Activated gamma-delta T cell (primary cell): ENCODE measurements around the gene CCDC92.

ENCODE experiments used
- DNase-seq: peaks from one replicate; lab custom pipeline; 2025; lab: John Stamatoyannopoulos, UW

The CCDC92 gene

DNA sequence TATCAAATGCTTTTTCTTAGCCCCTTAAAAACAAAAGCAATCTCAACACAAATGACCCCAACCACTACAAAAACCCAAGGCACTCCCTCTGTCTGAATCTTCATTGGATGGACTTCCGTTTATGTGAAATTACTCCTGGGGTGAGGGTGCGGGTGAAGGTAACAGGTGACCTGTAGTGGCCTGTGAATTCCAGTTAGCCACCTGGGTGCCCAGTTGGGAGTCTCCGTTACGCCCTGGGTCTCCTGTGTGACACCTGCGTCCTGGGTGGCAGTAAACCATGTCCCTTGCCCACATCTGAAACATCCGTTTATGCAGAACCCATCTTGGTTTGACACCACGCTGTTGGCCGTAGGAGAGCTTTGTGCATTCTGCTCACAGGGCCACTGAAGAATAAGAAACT, 62.6 kb downstream of the CCDC92 start:
- DNase-seq = no peak

DNA sequence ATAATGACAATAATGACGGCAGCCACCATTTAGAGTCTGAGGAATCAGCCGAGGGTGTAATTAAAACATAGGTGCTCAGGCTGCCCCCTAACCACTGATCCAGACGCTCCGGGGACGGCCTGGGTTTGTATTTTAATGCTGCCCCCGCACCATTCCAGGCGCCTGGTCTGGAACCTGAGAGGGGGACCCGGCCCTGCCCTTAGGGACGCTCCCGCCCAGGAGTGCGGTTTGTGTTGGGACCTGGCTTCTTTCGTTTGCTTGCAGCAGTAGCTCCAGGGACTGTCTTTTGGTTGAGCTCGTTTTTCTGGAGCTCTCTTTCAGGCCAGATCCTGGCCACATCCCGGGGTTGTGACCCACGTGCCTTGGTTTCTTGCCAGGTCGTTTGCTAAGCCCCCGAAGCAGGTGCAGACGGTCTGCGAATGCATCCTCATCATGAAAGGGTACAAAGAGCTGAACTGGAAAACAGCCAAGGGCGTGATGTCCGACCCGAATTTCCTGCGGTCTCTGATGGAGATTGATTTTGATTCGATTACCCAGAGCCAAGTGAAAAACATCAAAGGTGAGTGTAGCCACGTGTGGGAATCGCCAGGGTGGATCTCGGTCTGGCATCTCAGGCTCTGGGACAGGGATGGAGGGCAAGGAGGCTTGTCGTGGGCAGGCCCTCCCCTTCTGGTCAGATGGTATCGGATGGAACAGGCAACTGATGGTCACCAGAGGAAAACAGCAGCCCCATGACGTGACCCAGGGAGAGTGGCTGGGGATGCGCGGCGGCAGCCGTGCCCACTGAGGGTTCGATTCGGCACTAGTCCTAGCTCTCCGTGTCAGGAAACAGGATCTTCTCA, 63.5 kb downstream of the CCDC92 start:
- no peak for DNase-seq

- DNase-seq = no peak
These were observed 64.7 kb downstream of the CCDC92 start for GRCh38 chr12:123907726-123908476.

DNA sequence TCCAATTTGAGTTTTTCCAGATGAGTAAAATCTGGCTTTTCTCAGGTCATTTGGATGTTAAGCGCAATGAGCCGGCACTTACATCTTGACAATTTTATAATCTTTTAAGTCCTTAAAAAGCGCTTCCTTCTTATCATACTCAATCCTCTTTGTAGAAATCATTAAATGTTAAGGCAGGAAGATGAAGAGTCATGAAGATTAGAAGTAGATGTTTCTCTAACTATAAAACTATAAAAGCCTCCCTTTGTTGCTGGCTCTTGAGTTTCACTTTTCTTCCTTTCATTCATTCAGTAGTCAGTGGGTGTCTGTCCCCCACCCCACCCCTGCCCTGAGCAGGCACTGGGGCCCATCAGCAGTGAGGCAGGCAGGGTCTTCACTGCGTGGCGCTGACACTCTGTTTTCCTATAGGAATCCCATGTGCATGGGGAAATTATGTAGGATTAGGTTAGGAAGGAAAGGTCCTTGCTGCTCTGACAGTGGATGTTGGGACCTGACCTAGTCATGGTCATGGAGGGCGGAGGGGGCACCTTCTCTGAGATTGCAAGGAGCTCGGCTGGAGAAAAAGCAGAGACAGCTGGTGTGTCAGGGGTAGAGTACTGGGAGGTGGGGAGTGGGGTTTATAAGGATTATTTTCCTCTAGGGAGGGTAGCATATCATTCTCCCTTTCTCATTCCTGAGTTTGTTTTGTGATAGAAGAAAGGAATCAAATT, 65.8 kb downstream of the CCDC92 start:
- no peak for DNase-seq

DNA sequence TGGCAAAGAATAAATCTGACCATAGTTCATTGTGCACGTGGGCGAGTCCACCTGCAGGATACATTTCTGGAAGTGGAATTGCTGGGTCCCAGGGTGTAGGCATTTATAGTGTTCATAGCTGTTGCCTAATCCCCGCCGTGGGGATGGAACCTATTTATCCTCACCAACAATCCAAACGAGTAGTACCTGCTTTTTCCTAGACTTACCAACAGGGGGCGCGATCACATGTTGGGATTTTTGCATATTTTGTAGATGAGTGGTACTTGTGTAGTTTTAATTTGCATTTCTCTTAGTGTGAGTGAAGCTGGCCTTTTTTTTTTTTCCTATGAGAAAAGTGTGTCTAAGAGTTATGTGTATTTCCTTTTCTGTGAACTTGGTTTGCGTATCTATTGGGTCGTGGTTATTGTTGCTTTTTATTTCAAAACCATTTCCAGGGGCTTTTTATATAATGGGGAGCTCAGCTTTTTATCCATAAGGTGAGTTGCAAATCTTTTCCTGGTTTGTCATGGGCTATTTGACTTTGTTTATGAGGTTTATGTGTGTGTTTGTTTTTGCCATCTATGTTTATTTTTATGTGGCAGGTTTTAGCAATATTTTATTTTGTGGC, 67.2 kb downstream of the CCDC92 start:
- DNase-seq = no peak

- DNase-seq = no peak
These were observed 69.1 kb downstream of the CCDC92 start for GRCh38 chr12:123903301-123904065.

DNA sequence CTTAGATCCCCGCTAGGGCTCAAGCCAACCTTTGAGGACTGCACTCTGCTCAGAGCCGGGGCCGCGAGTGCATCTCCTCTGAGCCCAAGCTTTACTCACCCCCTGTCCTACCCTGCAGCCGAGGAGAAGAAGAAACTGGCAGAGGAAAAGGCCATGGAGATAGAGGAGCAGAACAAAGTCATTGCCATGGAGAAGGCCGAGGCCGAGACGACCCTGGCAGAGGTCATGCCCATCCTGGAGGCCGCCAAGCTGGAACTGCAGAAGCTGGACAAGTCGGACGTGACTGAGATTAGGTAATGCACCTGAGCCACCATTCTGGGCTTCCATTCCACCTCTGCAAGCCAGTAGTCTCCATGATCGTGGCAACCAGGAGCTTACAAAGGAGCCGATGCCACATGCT, 69.8 kb downstream of the CCDC92 start:
- no peak for DNase-seq

DNA sequence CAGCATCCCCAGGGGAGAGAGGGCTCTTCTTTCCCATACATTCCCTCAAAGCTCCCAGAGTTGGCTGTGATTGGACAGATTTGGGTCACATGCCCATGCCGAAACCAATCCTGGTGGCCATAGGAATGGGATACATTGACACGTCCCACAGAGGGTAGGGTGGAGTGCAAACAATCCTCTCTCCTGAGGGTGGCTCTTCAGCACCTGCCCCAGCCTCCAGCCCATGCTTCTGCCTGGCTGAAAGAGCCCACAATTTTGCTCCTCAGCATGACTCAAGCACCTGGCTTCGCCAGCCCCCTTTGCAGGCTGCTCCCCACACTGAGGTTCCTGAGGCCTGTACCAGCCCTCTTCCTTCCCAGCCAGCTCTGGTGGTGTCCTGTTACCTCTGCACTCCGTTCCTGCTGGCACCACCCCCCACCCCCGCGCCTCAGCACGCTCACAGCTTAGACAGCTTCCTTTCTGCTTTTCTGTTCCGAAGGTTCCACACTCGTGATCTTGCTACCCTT, 71.7 kb downstream of the CCDC92 start:
- DNase-seq = no peak

DNA sequence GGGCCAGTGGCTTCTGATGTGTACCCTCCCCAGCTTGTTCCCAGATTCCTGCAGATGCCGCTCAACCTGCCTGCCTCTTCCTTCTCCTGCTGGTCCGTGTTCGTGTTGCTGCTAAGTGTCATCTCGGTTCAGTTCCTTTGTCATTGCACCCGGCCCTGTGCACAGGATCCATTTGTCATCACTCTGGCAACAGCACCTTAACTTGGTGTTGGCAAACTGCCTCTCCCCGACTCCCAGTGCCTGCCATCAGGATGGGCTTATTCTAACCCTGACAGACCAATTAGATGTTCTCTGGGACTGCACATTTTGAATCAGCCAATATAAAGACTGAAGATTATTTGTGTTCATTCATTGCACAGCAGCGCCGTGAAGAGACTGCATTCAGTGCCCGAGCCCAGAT, 73.3 kb downstream of the CCDC92 start:
- no peak for DNase-seq

DNA sequence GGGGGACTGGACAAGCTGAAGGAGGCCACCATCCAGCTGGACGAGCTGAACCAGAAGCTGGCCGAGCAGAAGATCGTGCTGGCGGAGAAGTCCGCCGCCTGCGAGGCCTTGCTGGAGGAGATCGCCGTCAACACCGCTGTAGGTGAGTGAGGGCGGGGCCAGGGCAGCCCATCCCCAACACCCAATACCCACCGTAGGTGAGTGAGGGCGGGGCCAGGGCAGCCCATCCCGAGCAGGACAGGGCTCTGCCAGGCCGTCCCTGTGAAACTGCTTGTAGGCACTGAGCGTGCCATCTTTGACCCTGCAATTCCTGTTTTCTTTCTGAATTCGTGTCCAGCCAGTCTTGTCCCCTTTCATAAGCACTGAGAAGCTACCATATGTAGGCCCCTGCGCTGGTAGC, 74.0 kb downstream of the CCDC92 start:
- DNase-seq = no peak

DNA sequence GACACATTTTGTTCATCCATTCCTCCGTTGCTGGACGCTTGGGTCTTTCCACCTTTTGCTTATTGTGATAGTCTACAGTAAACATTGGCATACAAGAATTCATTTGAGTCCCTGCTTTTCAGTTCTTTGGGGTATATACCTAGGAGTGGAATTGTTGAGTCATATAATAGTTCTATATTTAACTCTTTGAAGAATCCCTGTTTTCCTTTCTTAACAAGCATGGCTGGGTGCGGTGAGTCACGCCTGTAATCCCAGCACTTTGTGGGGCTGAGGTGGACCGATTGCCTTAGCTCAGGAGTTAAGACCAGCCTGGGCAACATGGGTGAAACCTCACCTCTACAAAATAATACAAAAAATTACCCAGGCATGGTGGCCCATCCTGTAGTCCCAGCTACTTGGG, 75.4 kb downstream of the CCDC92 start:
- no peak for DNase-seq

GRCh38 chr12:123896767-123897166, 75.9 kb downstream of the CCDC92 start:
- no peak for DNase-seq

DNA sequence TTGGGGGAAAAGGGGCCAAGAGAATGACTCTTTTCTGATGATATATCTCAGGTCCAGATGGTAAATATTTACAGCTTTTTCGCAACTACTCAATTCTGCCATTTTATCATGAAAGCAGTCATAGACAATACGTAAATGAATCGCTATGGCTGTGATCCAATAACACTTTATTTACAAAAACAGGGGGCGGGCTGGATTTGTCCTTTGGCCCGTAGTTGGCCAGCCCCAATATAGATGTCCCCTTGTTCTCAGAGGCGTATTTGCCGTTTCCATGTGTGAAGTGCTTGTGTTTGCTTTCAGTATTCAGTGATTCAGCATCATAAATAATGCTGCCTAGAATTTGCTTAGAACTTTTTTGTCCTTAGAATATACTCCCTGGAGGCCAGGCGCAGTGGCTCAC, 77.2 kb downstream of the CCDC92 start:
- DNase-seq = no peak

DNA sequence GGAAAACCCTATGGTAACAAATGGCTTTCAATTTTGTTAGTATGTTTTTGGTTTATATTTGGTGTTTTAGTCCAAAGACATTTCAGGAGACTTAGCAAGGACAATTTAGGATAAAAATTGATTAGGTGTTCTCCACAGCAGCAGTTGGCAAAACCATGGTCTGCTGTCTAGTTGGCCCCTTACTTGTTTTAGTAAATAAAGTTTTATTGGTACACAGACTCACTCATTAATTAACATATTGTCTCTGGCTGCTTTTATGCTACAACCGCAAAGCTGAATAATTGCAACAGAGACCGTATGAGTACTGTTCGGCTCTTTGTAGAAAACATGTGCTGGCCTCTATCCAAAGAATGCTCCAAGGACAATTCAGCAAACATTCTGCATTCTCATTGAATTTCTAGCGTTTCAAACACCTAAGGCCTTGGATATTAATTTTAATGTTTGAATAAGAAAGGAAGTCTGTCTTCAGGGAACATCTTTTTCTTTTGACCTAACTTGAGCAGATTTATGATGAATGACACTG, 77.7 kb downstream of the CCDC92 start:
- DNase-seq = no peak

- DNase-seq = no peak
These were observed 79.4 kb downstream of the CCDC92 start for GRCh38 chr12:123893276-123893675.

DNA sequence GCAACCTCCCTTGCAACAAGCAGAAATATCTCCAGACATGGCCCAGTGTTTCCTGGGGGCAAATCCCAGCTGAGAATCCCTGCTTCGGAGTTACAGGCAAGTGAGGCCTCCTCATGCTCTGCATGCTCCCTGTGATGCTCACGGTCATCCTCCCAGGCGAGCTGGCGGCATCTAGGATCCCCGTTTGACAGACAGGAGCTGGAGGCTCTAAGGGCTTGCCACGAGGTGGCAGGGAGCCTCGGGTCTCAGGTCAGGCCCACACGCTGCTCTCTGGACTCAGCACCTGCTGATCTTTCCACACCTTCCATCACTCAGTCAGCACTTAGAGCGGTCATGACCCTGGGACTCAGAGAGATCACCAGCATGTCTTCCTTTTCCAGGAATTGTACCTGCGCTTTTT, 79.8 kb downstream of the CCDC92 start:
- DNase-seq = no peak

- no peak for DNase-seq
These were observed 80.5 kb downstream of the CCDC92 start for GRCh38 chr12:123892180-123892559.

DNA sequence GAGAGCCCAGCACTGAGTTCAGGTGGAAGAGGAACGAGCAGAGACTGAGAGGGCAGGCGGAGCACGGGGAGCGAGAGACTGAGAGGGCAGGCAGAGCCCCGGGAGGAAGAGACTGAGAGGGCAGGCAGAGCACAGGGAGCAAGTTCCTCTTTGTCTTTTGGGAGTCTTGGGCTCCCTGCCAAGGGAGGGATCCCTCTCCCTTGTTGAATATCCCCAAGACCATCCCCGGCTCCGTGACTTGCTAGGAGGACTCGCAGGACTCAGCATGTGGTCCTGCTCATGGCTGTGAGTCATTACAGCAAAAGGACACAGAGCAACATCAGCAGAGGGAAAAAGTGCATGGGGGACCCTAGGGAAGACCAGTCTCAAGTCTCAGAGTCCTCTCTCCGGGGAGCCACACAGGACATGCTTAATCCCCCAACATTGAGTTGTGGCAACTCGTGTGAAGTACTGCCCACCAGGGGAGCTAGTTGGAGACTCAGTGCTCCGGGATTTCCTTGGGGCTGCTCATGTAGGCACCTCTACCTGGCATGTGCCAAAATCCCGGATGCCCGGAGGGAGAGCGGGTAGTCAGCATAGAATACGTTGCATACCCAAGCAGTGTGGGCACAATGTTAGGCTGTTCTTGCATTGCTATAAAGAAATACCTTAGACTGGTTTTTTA, 81.0 kb downstream of the CCDC92 start:
- DNase-seq = no peak

- DNase-seq = no peak
These were observed 81.6 kb downstream of the CCDC92 start for GRCh38 chr12:123891011-123891410.

GRCh38 chr12:123890536-123890902, 82.1 kb downstream of the CCDC92 start:
- DNase-seq = no peak
